Pancreas (tissue), 10 donors: ENCODE data around the gene ARL6IP4. TPM values are rescaled to one million over a fixed set of nuclear protein-coding genes. Genes with fewer than 3 reads are reported as not detected.

Experiments used
- ATAC-seq, 4 donors: fragments of 200-7000 bp; cut with Tn5 transposase; one replicate each; pipeline versions ENCODE4 v1.8.0 to v1.9.1; 2020; ENCODE audit warnings: mild to moderate bottlenecking in 4 of 4, moderate library complexity in 4 of 4
- DNase-seq, 6 donors: peaks; one replicate each; pipeline ENCODE4 v3.0.0-alpha.2; 2020
- FAIRE-seq: peaks from 2 replicates; lab custom pipeline; 2012; peaks lifted over from hg19 to GRCh38; lab: Jason Lieb, UNC
- H3K27ac ChIP-seq, 4 donors: fragments of 200-600 bp; sonication (generic); 1 replicate in 3 of 4; 2 replicates in 1 of 4; pipeline versions ENCODE4 v1.5.0 to v1.8.0; 2020
- H3K27me3 ChIP-seq, 4 donors: fragments of 200-600 bp; one replicate each; pipeline ENCODE4 v1.8.0; 2021
- H3K36me3 ChIP-seq, 3 donors: fragments of 200-600 bp; sonication (generic) in 1 of 3; one replicate each; pipeline versions ENCODE4 v1.5.0 to v1.8.0; 2020 to 2021
- H3K4me1 ChIP-seq, 3 donors: fragments of 200-600 bp; one replicate each; pipeline ENCODE4 v1.8.0; 2021
- H3K4me3 ChIP-seq, 4 donors: fragments of 200-600 bp; sonication (generic) in 2 of 4; one replicate each; pipeline versions ENCODE4 v1.5.0 to v1.8.0; 2020 to 2021
- H3K9me3 ChIP-seq, 4 donors: fragments of 200-600 bp; one replicate each; pipeline ENCODE4 v1.8.0; 2021
- WGBS, 2 donors: extraction: QIAGEN DNeasy Blood & Tissue Kit; methylation state at CpG; one replicate each; pipeline ENCODE4 v1.1.7; 2013; 5-methylcytosine and 5-hydroxymethylcytosine counted together
- intact Hi-C, 3 donors: fragments of 100-400 bp; cut with DNase I; formaldehyde crosslinking; loops; one replicate each; pipeline versions ENCODE4 v1.11.1 to v1.14.2; 2022
- polyA plus RNA-seq, 2 donors: library from polyadenylated mRNA; stranded (reverse); fragments of 200-250 nt; gene quantifications; one replicate each; pipeline ENCODE4 v1.2.3, GENCODE V29; 2013
- total RNA-seq, 6 donors: library from RNA; stranded (reverse); fragmentation: NEBNext Ultra II Directional in 4 of 6; extraction: Animal tissue kit (Norgen Biotek cat#: 25700) in 4 of 6; gene quantifications; one replicate each; pipeline versions ENCODE4 v1.2.1 to v1.2.4, GENCODE V29; 2021 to 2023
- TF ChIP-seq, protein P1 (sequence below), 4 donors: fragments of 200-600 bp; sonication (generic) in 3 of 4; IDR thresholded peaks; one replicate each; pipeline versions ENCODE4 v1.5.0 to v1.8.0; 2021; ENCODE audit warnings: antibody characterized with exemption in 4 of 4
- donor health status: healthy with polysubstance abuse.
- donor health status: DM: no; HTN: no; CAD: no; lungs with moderate emphysema.
- donor health status: DM: no; HTN: no; CAD: no.
- donor health status: control.
- donor health status: control.
- donor health status: Bipolar disorder and iron deficiency.
- donor health status: DM: yes; HTN: yes; CAD: no.
- donor health status: DM: no; HTN: no; CAD: no.
- donor health status: DM: no; HTN: no; CAD: no.
- donor health status: DM: yes; HTN: yes; CAD: no.

The ARL6IP4 gene
- total and polyA plus RNA-seq, 8 donors = 85.3 to 296 (median 107) TPM

- Histone ChIP-seq H3K4me3 (no peak overlapping the region), H3K27ac (no peak overlapping the region), H3K4me1 (no peaks in the 10 kb centered on the region), H3K36me3 (peaks cover 0 to 10% (median 0%) of the 10 kb centered on the region in 3 donors), H3K27me3 (no peaks in the 10 kb centered on the region), H3K9me3 (no peaks in the 10 kb centered on the region)
- ATAC-seq (no peak), DNase-seq (peak in 1 of 6 donors; percentile 41), FAIRE-seq (no peak)
- intact Hi-C loops = no loop called here
- 88 to 97% methylated on average over 10 of the region's 10 CpGs for WGBS, 2 donors
- TF ChIP-seq, protein P1, sequence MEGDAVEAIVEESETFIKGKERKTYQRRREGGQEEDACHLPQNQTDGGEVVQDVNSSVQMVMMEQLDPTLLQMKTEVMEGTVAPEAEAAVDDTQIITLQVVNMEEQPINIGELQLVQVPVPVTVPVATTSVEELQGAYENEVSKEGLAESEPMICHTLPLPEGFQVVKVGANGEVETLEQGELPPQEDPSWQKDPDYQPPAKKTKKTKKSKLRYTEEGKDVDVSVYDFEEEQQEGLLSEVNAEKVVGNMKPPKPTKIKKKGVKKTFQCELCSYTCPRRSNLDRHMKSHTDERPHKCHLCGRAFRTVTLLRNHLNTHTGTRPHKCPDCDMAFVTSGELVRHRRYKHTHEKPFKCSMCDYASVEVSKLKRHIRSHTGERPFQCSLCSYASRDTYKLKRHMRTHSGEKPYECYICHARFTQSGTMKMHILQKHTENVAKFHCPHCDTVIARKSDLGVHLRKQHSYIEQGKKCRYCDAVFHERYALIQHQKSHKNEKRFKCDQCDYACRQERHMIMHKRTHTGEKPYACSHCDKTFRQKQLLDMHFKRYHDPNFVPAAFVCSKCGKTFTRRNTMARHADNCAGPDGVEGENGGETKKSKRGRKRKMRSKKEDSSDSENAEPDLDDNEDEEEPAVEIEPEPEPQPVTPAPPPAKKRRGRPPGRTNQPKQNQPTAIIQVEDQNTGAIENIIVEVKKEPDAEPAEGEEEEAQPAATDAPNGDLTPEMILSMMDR (IDR thresholded peaks at IDR 0.05) = no peak
These were observed 20.1 kb downstream of the ARL6IP4 start for GRCh38 chr12:123000578-123000977.

GRCh38 chr12:123001464-123001863 lies 21.0 kb downstream of the ARL6IP4 start:
- no peak overlapping the region for H3K4me3 ChIP-seq
- H3K27ac ChIP-seq = no peak overlapping the region
- H3K36me3 ChIP-seq = peaks cover 0 to 10% (median 0%) of the 10 kb centered on the region in 3 donors
- no peaks in the 10 kb centered on the region for H3K9me3 ChIP-seq
- FAIRE-seq = no peak
- no peaks in the 10 kb centered on the region for H3K27me3 ChIP-seq
- no peak for ATAC-seq
- TF ChIP-seq, protein P1 (IDR thresholded peaks at IDR 0.05) = no peak
- 84 to 90% methylated on average over 3 of the region's 3 CpGs for WGBS, 2 donors
- DNase-seq = no peak
- intact Hi-C loops = no loop called here
- no peaks in the 10 kb centered on the region for H3K4me1 ChIP-seq

DNA sequence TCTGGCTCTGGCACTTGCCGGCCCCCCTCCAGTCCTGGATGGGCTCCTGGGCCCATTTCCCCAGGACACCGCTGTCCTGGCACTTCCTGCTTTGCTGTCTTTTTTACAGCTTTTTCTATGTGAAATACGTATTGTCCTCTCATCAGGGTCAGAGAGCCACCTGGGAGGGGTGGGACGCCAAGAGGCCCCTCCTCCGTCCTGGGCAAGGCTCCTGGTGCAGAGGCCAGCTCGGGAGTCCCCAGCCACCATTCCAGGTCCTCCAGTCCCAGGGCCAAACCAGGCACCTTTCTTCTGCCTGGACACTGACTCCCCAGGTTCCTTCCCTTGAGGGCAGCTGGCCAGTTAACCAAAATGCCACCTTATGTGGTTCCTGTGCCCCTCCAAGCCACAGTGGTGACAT lies 22.8 kb downstream of the ARL6IP4 start:
- DNase-seq (peak in 1 of 6 donors; percentile 22), FAIRE-seq (no peak), ATAC-seq (no peak)
- WGBS, 2 donors = 88 to 94% methylated on average over 6 of the region's 6 CpGs
- no peaks in the 10 kb centered on the region for H3K4me1 ChIP-seq
- intact Hi-C loops = no loop called here
- TF ChIP-seq, protein P1 (IDR thresholded peaks at IDR 0.05) = no peak
- no peaks in the 10 kb centered on the region for H3K27me3 ChIP-seq
- H3K36me3 ChIP-seq = peaks cover 0 to 10% (median 0%) of the 10 kb centered on the region in 3 donors
- no peaks in the 10 kb centered on the region for H3K9me3 ChIP-seq
- no peak overlapping the region for H3K4me3 ChIP-seq
- no peak overlapping the region for H3K27ac ChIP-seq

DNA sequence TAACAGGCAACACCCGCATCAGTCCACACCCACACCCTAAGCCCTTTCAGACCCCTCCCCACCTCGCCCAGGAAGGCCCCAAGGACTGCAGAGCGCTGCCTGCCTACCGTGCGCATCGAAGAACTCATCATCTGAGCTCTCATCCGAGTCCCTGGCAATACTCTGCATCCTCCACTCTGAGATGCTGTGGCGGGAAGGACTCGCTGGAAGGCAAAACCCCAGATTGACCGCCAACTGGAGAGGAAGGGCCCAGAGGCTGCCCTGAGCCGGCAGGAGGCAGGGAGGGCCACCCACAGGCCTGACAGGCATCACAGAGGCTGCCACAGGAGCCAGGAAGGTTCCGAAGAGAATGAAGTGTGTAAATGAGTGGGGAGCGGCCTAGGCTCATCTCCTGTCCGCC lies 23.8 kb downstream of the ARL6IP4 start:
- no peaks in the 10 kb centered on the region for H3K9me3 ChIP-seq
- H3K36me3 ChIP-seq = peaks cover 0 to 10% (median 3%) of the 10 kb centered on the region in 3 donors
- no peaks in the 10 kb centered on the region for H3K4me1 ChIP-seq
- FAIRE-seq = no peak
- TF ChIP-seq, protein P1 (IDR thresholded peaks at IDR 0.05) = no peak
- H3K27ac ChIP-seq = no peak overlapping the region
- intact Hi-C loops = no loop called here
- WGBS, 2 donors = 84 to 88% methylated on average over 14 of the region's 14 CpGs
- no peak overlapping the region for H3K4me3 ChIP-seq
- peak in 1 of 6 donors; percentile 24 for DNase-seq
- no peak for ATAC-seq
- H3K27me3 ChIP-seq = no peaks in the 10 kb centered on the region

GRCh38 chr12:123005081-123005626 lies 24.7 kb downstream of the ARL6IP4 start:
- Histone ChIP-seq H3K9me3 (no peaks in the 10 kb centered on the region), H3K36me3 (peaks cover 0 to 10% (median 4%) of the 10 kb centered on the region in 3 donors), H3K27ac (no peak overlapping the region), H3K4me1 (no peaks in the 10 kb centered on the region), H3K4me3 (no peak overlapping the region), H3K27me3 (no peaks in the 10 kb centered on the region)
- ATAC-seq (no peak), FAIRE-seq (no peak), DNase-seq (peak in 1 of 6 donors; percentile 53)
- TF ChIP-seq, protein P1 (IDR thresholded peaks at IDR 0.05) = no peak
- whole genome bisulfite sequencing, 2 donors = 90 to 94% methylated on average over 22 of the region's 22 CpGs
- intact Hi-C loops = no loop called here
